ENCODE results near the gene ZFYVE26.

ZFYVE26 gene

DNA sequence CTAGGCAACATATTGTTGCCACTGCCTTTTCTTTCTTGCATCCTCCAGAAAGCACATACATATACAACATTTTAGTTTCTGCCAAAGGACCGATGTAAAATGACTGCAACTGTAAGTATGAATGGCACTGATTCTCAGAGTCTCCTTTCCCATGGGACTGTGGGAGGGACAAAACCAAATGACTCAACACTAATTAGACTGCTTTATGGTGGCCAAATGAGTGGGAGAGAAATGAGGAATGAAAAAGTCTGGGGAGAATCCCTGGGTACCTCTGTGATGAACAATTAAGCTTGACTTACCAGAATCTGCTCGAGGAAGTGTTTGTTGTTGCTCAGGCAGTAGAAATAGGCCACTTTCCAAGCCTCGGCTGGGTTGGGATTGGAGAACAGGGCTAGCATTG lies 10.1 kb downstream of the ZFYVE26 start:
- Histone ChIP-seq H3K9me3 (ENCODE audit: insufficient read depth, low read length) (no peaks in the 10 kb centered on the region), H3K27me3 (ENCODE audit: insufficient read depth, insufficient read length) (no peaks in the 10 kb centered on the region), H3K4me1 (ENCODE audit: insufficient read depth, insufficient read length) (no peaks in the 10 kb centered on the region), H3K9ac (ENCODE audit: insufficient read length, low read depth) (no peak overlapping the region), H3K4me3 (ENCODE audit: insufficient read length, low read depth) (no peak overlapping the region), H3K36me3 (ENCODE audit: insufficient read depth, insufficient read length, low read length) (peaks cover 68% of the 10 kb centered on the region)
- DNase-seq (ENCODE audit: low read depth, low spot score): no peak
- no peak for TF ChIP-seq ZNF274 (IDR thresholded peaks at IDR 0.05; ENCODE audit: low read depth, low read length)
- no peak for TF ChIP-seq SUZ12 (IDR thresholded peaks at IDR 0.05; ENCODE audit: extremely low read depth, insufficient read depth, insufficient read length)
- no peak for TF ChIP-seq YY1 (IDR thresholded peaks at IDR 0.05; ENCODE audit: insufficient read depth, insufficient read length)

DNA sequence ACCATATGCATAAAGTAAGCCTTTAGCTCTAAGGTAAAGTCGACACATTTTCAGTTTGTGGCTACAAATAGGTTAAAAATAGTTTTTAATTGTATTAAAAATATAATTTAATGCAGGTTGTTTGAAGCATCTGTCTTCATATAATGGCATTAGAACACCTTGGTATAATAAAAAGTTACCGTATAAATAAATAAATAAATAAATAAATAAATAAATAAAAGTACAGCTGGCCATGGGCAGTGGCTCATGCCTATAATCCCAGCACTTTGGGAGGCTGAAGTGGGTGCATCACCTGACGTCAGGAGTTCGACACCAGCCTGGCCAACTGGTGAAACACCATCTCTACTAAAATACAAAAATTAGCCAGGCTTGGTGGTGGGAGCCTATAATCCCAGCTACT lies 15.6 kb downstream of the ZFYVE26 start:
- Histone ChIP-seq H3K9me3 (ENCODE audit: insufficient read depth, low read length) (no peaks in the 10 kb centered on the region), H3K4me1 (ENCODE audit: insufficient read depth, insufficient read length) (no peaks in the 10 kb centered on the region), H3K9ac (ENCODE audit: insufficient read length, low read depth) (no peak overlapping the region), H3K27me3 (ENCODE audit: insufficient read depth, insufficient read length) (no peaks in the 10 kb centered on the region), H3K36me3 (ENCODE audit: insufficient read depth, insufficient read length, low read length) (peaks cover 51% of the 10 kb centered on the region), H3K4me3 (ENCODE audit: insufficient read length, low read depth) (no peak overlapping the region)
- DNase-seq (ENCODE audit: low read depth, low spot score): no peak
- TF ChIP-seq SUZ12 (IDR thresholded peaks at IDR 0.05; ENCODE audit: extremely low read depth, insufficient read depth, insufficient read length) (no peak), ZNF274 (IDR thresholded peaks at IDR 0.05; ENCODE audit: low read depth, low read length) (no peak), YY1 (IDR thresholded peaks at IDR 0.05; ENCODE audit: insufficient read depth, insufficient read length) (no peak)

DNA sequence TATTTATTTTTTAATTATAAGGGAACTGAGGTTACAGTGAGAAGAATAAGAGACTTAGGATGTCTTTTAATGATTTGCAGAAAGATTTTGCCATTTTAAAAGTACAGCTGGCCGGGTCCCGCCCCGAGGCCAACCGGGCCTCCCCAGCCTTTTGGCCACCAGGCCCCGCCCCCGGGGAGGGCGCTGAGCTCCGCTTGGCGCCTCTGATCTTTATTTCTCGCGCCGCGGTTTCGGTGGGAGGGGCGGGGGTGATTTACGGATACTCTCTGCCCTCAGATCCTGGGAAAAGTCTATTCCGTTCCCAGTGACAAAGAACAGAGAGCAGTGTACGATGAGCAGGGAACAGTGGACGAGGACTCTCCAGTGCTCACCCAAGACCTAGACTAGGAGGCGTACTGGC lies 17.7 kb downstream of the ZFYVE26 start:
- H3K4me3 ChIP-seq (ENCODE audit: insufficient read length, low read depth): no peak overlapping the region
- H3K9me3 ChIP-seq (ENCODE audit: insufficient read depth, low read length): no peaks in the 10 kb centered on the region
- H3K36me3 ChIP-seq (ENCODE audit: insufficient read depth, insufficient read length, low read length): peaks cover 52% of the 10 kb centered on the region
- TF ChIP-seq YY1 (IDR thresholded peaks at IDR 0.05; ENCODE audit: insufficient read depth, insufficient read length) (no peak), SUZ12 (IDR thresholded peaks at IDR 0.05; ENCODE audit: extremely low read depth, insufficient read depth, insufficient read length) (no peak), ZNF274 (IDR thresholded peaks at IDR 0.05; ENCODE audit: low read depth, low read length) (no peak)
- no peaks in the 10 kb centered on the region for H3K27me3 ChIP-seq (ENCODE audit: insufficient read depth, insufficient read length)
- H3K4me1 ChIP-seq (ENCODE audit: insufficient read depth, insufficient read length): no peaks in the 10 kb centered on the region
- DNase-seq (ENCODE audit: low read depth, low spot score): no peak
- H3K9ac ChIP-seq (ENCODE audit: insufficient read length, low read depth): no peak overlapping the region

DNA sequence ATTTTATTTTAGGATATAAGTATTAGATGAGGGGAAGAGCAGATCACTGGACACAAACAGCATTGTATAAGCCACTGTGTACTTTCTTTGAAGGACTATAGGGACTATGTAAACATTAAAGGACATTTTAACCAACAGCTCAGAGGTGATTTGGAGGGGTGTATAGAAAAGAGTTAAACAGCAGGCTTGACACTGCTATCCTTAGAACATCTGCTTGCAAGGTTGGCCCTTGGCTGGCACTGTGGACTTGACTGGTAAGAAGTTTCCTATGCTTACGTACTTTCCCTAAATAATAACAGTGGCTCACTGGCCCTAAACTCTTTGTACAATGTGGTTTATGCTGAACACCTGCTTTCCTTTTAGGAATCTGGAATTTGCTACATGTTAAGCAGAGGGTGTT lies 28.7 kb downstream of the ZFYVE26 start:
- no peaks in the 10 kb centered on the region for H3K27me3 ChIP-seq (ENCODE audit: insufficient read depth, insufficient read length)
- TF ChIP-seq YY1 (IDR thresholded peaks at IDR 0.05; ENCODE audit: insufficient read depth, insufficient read length): no peak
- TF ChIP-seq ZNF274 (IDR thresholded peaks at IDR 0.05; ENCODE audit: low read depth, low read length): no peak
- TF ChIP-seq SUZ12 (IDR thresholded peaks at IDR 0.05; ENCODE audit: extremely low read depth, insufficient read depth, insufficient read length): no peak
- H3K9me3 ChIP-seq (ENCODE audit: insufficient read depth, low read length): no peaks in the 10 kb centered on the region
- no peak overlapping the region for H3K9ac ChIP-seq (ENCODE audit: insufficient read length, low read depth)
- H3K36me3 ChIP-seq (ENCODE audit: insufficient read depth, insufficient read length, low read length): peaks cover 55% of the 10 kb centered on the region
- no peak for DNase-seq (ENCODE audit: low read depth, low spot score)
- H3K4me3 ChIP-seq (ENCODE audit: insufficient read length, low read depth): no peak overlapping the region
- H3K4me1 ChIP-seq (ENCODE audit: insufficient read depth, insufficient read length): no peaks in the 10 kb centered on the region

DNA sequence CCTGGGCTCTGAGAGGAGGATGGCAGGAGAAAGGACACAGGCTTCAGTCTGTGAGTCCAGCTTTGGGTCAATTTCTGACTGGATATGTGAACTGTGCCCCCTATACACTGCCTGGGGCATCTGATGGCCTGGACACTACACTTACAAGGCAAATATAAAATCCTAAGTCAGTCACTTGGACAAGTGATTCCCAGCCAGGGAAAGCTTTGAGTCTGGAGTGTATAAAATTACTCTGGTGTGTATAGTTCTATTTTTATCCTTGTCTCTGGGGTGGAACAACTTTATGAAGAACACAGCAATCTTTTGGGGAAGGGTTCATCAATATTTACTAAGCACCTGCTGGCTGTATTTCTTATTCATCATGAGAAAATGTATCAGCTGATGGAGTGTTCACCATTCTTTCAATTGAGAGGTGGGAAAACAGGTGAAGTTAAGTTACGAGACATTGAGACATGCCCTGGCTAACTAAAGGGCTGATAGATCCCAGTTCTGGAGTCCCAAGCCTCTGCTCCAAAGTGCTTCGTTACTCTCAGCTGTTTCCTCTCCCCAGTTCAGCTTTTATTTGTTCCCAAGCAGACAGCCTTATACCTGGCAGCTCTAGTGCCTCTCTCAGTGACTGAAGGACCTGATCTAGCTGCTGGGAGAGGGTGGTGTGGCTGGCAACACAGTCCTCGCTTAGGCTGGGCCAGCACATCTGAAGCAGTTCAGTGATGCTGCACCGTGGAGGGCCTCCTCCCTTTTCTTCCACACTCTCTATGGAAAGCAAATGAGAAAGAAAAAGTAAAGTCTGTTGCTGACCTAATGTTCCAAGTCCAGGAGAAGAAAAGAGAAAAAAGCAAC lies 30.9 kb downstream of the ZFYVE26 start:
- Histone ChIP-seq H3K4me1 (ENCODE audit: insufficient read depth, insufficient read length) (no peaks in the 10 kb centered on the region), H3K27me3 (ENCODE audit: insufficient read depth, insufficient read length) (no peaks in the 10 kb centered on the region), H3K4me3 (ENCODE audit: insufficient read length, low read depth) (no peak overlapping the region), H3K9ac (ENCODE audit: insufficient read length, low read depth) (no peak overlapping the region), H3K9me3 (ENCODE audit: insufficient read depth, low read length) (no peaks in the 10 kb centered on the region), H3K36me3 (ENCODE audit: insufficient read depth, insufficient read length, low read length) (peaks cover 73% of the 10 kb centered on the region)
- TF ChIP-seq SUZ12 (IDR thresholded peaks at IDR 0.05; ENCODE audit: extremely low read depth, insufficient read depth, insufficient read length) (no peak), ZNF274 (IDR thresholded peaks at IDR 0.05; ENCODE audit: low read depth, low read length) (no peak), YY1 (IDR thresholded peaks at IDR 0.05; ENCODE audit: insufficient read depth, insufficient read length) (no peak)
- no peak for DNase-seq (ENCODE audit: low read depth, low spot score)

DNA sequence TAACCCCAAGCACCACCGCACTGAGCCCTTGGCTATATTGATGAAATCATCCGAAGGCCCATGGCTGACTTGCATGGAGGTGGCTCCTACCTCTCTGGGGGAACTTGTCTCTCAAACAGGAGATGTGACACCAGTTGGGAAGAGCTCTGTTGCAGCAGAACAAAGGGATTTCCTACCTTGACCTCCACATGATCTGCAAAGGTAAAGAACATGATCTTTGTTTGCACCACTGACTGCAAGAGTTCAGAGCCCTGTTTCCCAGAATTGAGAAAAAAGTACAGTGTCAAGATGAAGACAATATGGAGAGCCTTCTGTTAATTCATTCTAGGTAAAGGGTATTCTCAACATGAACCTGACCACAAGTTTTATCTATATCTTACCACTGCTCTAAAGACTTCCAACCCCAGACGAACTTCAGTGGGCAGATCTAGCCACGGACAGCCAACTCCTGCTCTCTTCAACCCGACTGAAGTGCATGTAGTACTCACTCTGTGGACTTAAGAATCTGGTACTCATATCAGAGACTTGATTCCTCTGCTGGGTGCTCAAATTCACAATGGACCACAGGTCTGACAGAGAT lies 32.1 kb downstream of the ZFYVE26 start:
- no peak overlapping the region for H3K4me3 ChIP-seq (ENCODE audit: insufficient read length, low read depth)
- H3K9ac ChIP-seq (ENCODE audit: insufficient read length, low read depth): no peak overlapping the region
- H3K36me3 ChIP-seq (ENCODE audit: insufficient read depth, insufficient read length, low read length): peaks cover 72% of the 10 kb centered on the region
- H3K4me1 ChIP-seq (ENCODE audit: insufficient read depth, insufficient read length): no peaks in the 10 kb centered on the region
- no peak for TF ChIP-seq ZNF274 (IDR thresholded peaks at IDR 0.05; ENCODE audit: low read depth, low read length)
- TF ChIP-seq YY1 (IDR thresholded peaks at IDR 0.05; ENCODE audit: insufficient read depth, insufficient read length): no peak
- no peak for TF ChIP-seq SUZ12 (IDR thresholded peaks at IDR 0.05; ENCODE audit: extremely low read depth, insufficient read depth, insufficient read length)
- no peaks in the 10 kb centered on the region for H3K27me3 ChIP-seq (ENCODE audit: insufficient read depth, insufficient read length)
- DNase-seq (ENCODE audit: low read depth, low spot score): no peak
- no peaks in the 10 kb centered on the region for H3K9me3 ChIP-seq (ENCODE audit: insufficient read depth, low read length)

DNA sequence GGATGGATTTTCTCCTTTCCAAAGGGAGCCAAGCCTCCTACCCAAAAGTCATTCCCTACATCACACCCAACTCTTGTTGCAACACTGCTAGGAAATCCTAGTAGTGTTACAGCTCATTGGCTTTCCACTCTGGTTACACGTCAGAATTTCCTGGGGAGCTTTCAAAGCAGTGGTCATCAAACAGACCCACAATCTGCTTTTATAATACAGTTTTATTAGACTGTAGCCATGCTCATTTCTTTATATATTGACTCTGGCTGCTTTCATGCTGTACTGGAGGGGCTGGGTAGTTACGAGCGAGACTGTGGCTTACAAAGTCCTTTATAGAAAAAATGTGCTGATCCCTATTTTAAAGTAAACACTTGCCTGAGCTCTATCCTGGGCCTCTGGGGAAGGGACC lies 34.3 kb downstream of the ZFYVE26 start:
- Histone ChIP-seq H3K9me3 (ENCODE audit: insufficient read depth, low read length) (no peaks in the 10 kb centered on the region), H3K4me3 (ENCODE audit: insufficient read length, low read depth) (no peak overlapping the region), H3K4me1 (ENCODE audit: insufficient read depth, insufficient read length) (no peaks in the 10 kb centered on the region), H3K9ac (ENCODE audit: insufficient read length, low read depth) (no peak overlapping the region), H3K36me3 (ENCODE audit: insufficient read depth, insufficient read length, low read length) (peaks cover 75% of the 10 kb centered on the region), H3K27me3 (ENCODE audit: insufficient read depth, insufficient read length) (no peaks in the 10 kb centered on the region)
- DNase-seq (ENCODE audit: low read depth, low spot score): no peak
- no peak for TF ChIP-seq ZNF274 (IDR thresholded peaks at IDR 0.05; ENCODE audit: low read depth, low read length)
- no peak for TF ChIP-seq YY1 (IDR thresholded peaks at IDR 0.05; ENCODE audit: insufficient read depth, insufficient read length)
- TF ChIP-seq SUZ12 (IDR thresholded peaks at IDR 0.05; ENCODE audit: extremely low read depth, insufficient read depth, insufficient read length): no peak
